Heart left ventricle (tissue), 16 donors: ENCODE results near the gene PCSK5. TPM values are rescaled to one million over a fixed set of nuclear protein-coding genes. Genes with fewer than 3 reads are reported as not detected.

ENCODE experiments used
- ATAC-seq, 4 donors: fragments of 200-7000 bp; cut with Tn5 transposase; one replicate each; pipeline ENCODE4 v1.9.1; 2020 to 2022; ENCODE audit warnings: moderate library complexity in 4 of 4, mild to moderate bottlenecking in 3 of 4, moderate number of reproducible peaks in 1 of 4
- DNase-seq, 5 donors: peaks; one replicate each; pipeline ENCODE4 v3.0.0-alpha.2; 2020
- H3K27ac ChIP-seq, 12 donors: fragments of 200-600 bp; sonication (generic) in 4 of 12; one replicate each; pipeline versions ENCODE4 v1.5.0 to v1.8.0; 2016 to 2022; ENCODE audit warnings: mild to moderate bottlenecking in 2 of 12
- H3K27me3 ChIP-seq, 9 donors: fragments of 200-600 bp; sonication (generic) in 2 of 9; one replicate each; pipeline versions ENCODE4 v1.5.1 to v1.8.0; 2016 to 2022; ENCODE audit warnings: mild to moderate bottlenecking in 3 of 9
- H3K36me3 ChIP-seq, 9 donors: fragments of 200-600 bp; sonication (generic) in 2 of 9; one replicate each; pipeline versions ENCODE4 v1.5.0 to v1.8.0; 2018 to 2022; ENCODE audit warnings: mild to moderate bottlenecking in 2 of 9
- H3K4me1 ChIP-seq, 12 donors: fragments of 200-600 bp; sonication (generic) in 4 of 12; one replicate each; pipeline versions ENCODE4 v1.5.0 to v1.8.0; 2016 to 2022; ENCODE audit warnings: mild to moderate bottlenecking in 3 of 12
- H3K4me3 ChIP-seq, 12 donors: fragments of 200-600 bp; sonication (generic) in 4 of 12; one replicate each; pipeline versions ENCODE4 v1.5.0 to v1.8.0; 2017 to 2022; ENCODE audit warnings: mild to moderate bottlenecking in 9 of 12, moderate library complexity in 4 of 12
- H3K9me3 ChIP-seq, 12 donors: fragments of 200-600 bp; sonication (generic) in 4 of 12; one replicate each; pipeline versions ENCODE4 v1.5.0 to v1.8.0; 2016 to 2022; ENCODE audit warnings: mild to moderate bottlenecking in 1 of 12
- CTCF ChIP-seq, 12 donors: fragments of 200-600 bp; sonication (generic) in 4 of 12; IDR thresholded peaks; one replicate each; pipeline versions ENCODE4 v1.5.0 to v1.8.0; 2018 to 2022; ENCODE audit warnings: antibody characterized with exemption in 12 of 12, mild to moderate bottlenecking in 5 of 12
- POLR2A ChIP-seq, 2 donors: fragments of 450-650 bp; IDR thresholded peaks; one replicate each; pipeline ENCODE4 v1.6.1; 2017; ENCODE audit warnings: antibody characterized with exemption in 2 of 2, mild to moderate bottlenecking in 2 of 2, moderate library complexity in 2 of 2
- WGBS, 4 donors: extraction: QIAGEN DNeasy Blood & Tissue Kit in 2 of 4; methylation state at CpG; one replicate each; pipeline versions ENCODE4 v1.1.5 to v1.1.7; 2013 to 2018; 5-methylcytosine and 5-hydroxymethylcytosine counted together
- intact Hi-C, 10 donors: fragments of 100-400 bp; cut with DNase I; formaldehyde crosslinking; loops; one replicate each; pipeline versions ENCODE4 v1.11.1 to v1.14.2; 2022
- polyA plus RNA-seq, 2 donors: library from polyadenylated mRNA; stranded (reverse); fragments of 200-250 nt; gene quantifications; one replicate each; pipeline ENCODE4 v1.2.3, GENCODE V29; 2013
- total RNA-seq, 9 donors: library from RNA; depleted of rRNA in 2 of 9; stranded (reverse); fragments of >200 nt in 2 of 9; fragmentation: NEBNext Ultra II Directional in 3 of 9; extraction: Animal tissue kit (Norgen Biotek cat#: 25700) in 3 of 9; gene quantifications; one replicate each; pipeline versions ENCODE4 v1.1.0 to v1.2.4, GENCODE V29; 2016 to 2023
- donor health status: ischemic (EF 13 %, LVEDD 7.1; RV severe dilation, severe dysfunction).
- donor health status: healthy with polysubstance abuse.
- donor health status: DM: no; HTN: yes; CAD: no.
- donor health status: DM: no; HTN: no; CAD: no.
- donor health status: ischemic (EF 25% LVEDD 6.9; RV normal size, moderate dysfunction).
- donor health status: ischemic (EF 25% LVEDD 5.7; RV mildly dilated, moderate dysfunction).
- donor health status: healthy.
- donor health status: DM: yes; HTN: yes; CAD: no.
- donor health status: ischemic (EF 35%, LVEDD 5.7; RV mildly dilated, moderate dysfunction).
- donor health status: nonischemic (EF 11% LVEDD 7.7; RV severe dilation, severe dysfunction).
- donor health status: DM: yes; HTN: yes; CAD: no.
- donor health status: PGD.
- donor health status: ischemic (EF 29% LVEDD 5.4; RV normal size, mild dysfunction).
- donor health status: nonischemic (EF 23%, LVEDD 6.1; RV moderate dilation, normal function).

PCSK5 gene
- total and polyA plus RNA-seq, 11 donors, result 1.3 to 13.6 (median 5.9) TPM

- Histone ChIP-seq H3K27ac (no peak overlapping the region), H3K9me3 (no peaks in the 10 kb centered on the region), H3K36me3 (peaks cover 0 to 20% (median 0%) of the 10 kb centered on the region in 9 donors), H3K4me1 (no peaks in the 10 kb centered on the region), H3K27me3 (no peaks in the 10 kb centered on the region), H3K4me3 (no peak overlapping the region)
- DNase-seq (no peak), ATAC-seq (no peak)
- intact Hi-C loops, result no loop called here
- TF ChIP-seq POLR2A (IDR thresholded peaks at IDR 0.05) (no peak), CTCF (IDR thresholded peaks at IDR 0.05) (no peak)
- 72 to 87% (median 76%) methylated on average over 4 of the region's 4 CpGs for WGBS, 4 donors
These were observed 93.0 kb downstream of the PCSK5 start for GRCh38 chr9:75983319-75984045.

DNA sequence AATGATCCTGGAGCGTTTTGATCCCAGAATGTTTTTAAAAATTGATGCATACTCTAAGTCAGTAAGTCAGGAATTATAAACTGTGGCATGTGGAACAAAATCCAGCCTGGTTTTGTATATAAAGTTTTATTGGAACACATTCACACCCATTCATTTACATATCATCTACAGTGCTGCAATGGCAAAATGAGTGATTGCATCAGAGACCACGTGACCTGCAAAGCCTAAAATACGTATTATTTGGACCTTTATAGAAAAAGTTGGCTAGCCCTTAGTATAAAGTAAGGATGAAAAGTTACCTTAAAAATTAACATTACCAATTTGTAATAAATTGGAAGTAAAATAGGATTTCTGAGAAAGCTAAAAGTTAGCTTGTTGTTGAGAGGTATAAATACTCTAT lies 95.0 kb downstream of the PCSK5 start:
- ATAC-seq (no peak), DNase-seq (no peak)
- H3K27ac ChIP-seq, result no peak overlapping the region
- no peak overlapping the region for H3K4me3 ChIP-seq
- no peaks in the 10 kb centered on the region for H3K4me1 ChIP-seq
- intact Hi-C loops, result no loop called here
- H3K9me3 ChIP-seq, result no peaks in the 10 kb centered on the region
- TF ChIP-seq POLR2A (IDR thresholded peaks at IDR 0.05) (no peak), CTCF (IDR thresholded peaks at IDR 0.05) (no peak)
- peaks cover 0 to 20% (median 0%) of the 10 kb centered on the region in 9 donors for H3K36me3 ChIP-seq
- H3K27me3 ChIP-seq, result no peaks in the 10 kb centered on the region
- 65 to 81% (median 79%) methylated on average over 3 of the region's 3 CpGs for WGBS, 4 donors

- TF ChIP-seq CTCF (IDR thresholded peaks at IDR 0.05), result no peak
- no peak for TF ChIP-seq POLR2A (IDR thresholded peaks at IDR 0.05)
- ATAC-seq (no peak), DNase-seq (no peak)
- Histone ChIP-seq H3K9me3 (no peaks in the 10 kb centered on the region), H3K27me3 (no peaks in the 10 kb centered on the region), H3K4me1 (no peaks in the 10 kb centered on the region), H3K36me3 (peaks cover 0 to 20% (median 0%) of the 10 kb centered on the region in 9 donors), H3K27ac (no peak overlapping the region), H3K4me3 (no peak overlapping the region)
- WGBS, 4 donors, result 65 to 78% (median 73%) methylated on average over 2 of the region's 2 CpGs
- intact Hi-C loops, result no loop called here
These were observed 98.2 kb downstream of the PCSK5 start for GRCh38 chr9:75988663-75989062.

- no peak for DNase-seq
- H3K36me3 ChIP-seq, result peaks cover 0 to 20% (median 0%) of the 10 kb centered on the region in 9 donors
- WGBS, 4 donors, result 78 to 83% (median 81%) methylated on average over 5 of the region's 5 CpGs
- no peaks in the 10 kb centered on the region for H3K9me3 ChIP-seq
- TF ChIP-seq CTCF (IDR thresholded peaks at IDR 0.05) (no peak), POLR2A (IDR thresholded peaks at IDR 0.05) (no peak)
- intact Hi-C loops, result no loop called here
- H3K4me1 ChIP-seq, result no peaks in the 10 kb centered on the region
- no peak overlapping the region for H3K27ac ChIP-seq
- no peak overlapping the region for H3K4me3 ChIP-seq
- no peaks in the 10 kb centered on the region for H3K27me3 ChIP-seq
- no peak for ATAC-seq
These were observed 99.7 kb downstream of the PCSK5 start for GRCh38 chr9:75990156-75990555.
